Left lung (tissue), 10 donors: ENCODE results near the gene MATN4. TPM values are rescaled to one million over a fixed set of nuclear protein-coding genes. Genes with fewer than 3 reads are reported as not detected.
"Not testable (repeated sequence)": the region's sequence is repeated elsewhere in the genome, so short reads cannot be mapped to it uniquely, and the experiment has no call there.

Source experiments
- ATAC-seq: fragments of 200-7000 bp; cut with Tn5 transposase; one replicate; pipeline ENCODE4 v1.9.1; 2020; ENCODE audit warnings: moderate library complexity
- DNase-seq, 4 donors: peaks; one replicate each; pipeline ENCODE4 v3.0.0-alpha.2; 2013 to 2020
- H3K27ac ChIP-seq, 2 donors: fragments of 200-600 bp; sonication (generic) in 1 of 2; one replicate each; pipeline versions ENCODE4 v1.5.0 to v1.8.0; 2020 to 2021
- H3K27me3 ChIP-seq, 2 donors: fragments of 200-600 bp; sonication (generic) in 1 of 2; one replicate each; pipeline versions ENCODE4 v1.5.0 to v1.8.0; 2020 to 2021
- H3K36me3 ChIP-seq, 2 donors: fragments of 200-600 bp; sonication (generic) in 1 of 2; one replicate each; pipeline versions ENCODE4 v1.5.0 to v1.8.0; 2020 to 2021
- H3K4me1 ChIP-seq, 2 donors: fragments of 200-600 bp; one replicate each; pipeline ENCODE4 v1.8.0; 2021
- H3K4me3 ChIP-seq, 2 donors: fragments of 200-600 bp; sonication (generic) in 1 of 2; one replicate each; pipeline versions ENCODE4 v1.5.0 to v1.8.0; 2020 to 2021; ENCODE audit warnings: mild to moderate bottlenecking in 1 of 2
- H3K9me3 ChIP-seq, 2 donors: fragments of 200-600 bp; sonication (generic) in 1 of 2; one replicate each; pipeline versions ENCODE4 v1.5.0 to v1.8.0; 2020 to 2021
- intact Hi-C, 2 donors: fragments of 100-400 bp; cut with DNase I; formaldehyde crosslinking; loops; one replicate each; pipeline versions ENCODE4 v1.11.2 to v1.14.2; 2022
- polyA plus RNA-seq, 6 donors: library from polyadenylated mRNA; unstranded; fragments of 120-200 nt; gene quantifications; one replicate each; pipeline ENCODE4 v1.2.1, GENCODE V29; 2013; ENCODE audit not compliant: insufficient read length in 6 of 6
- total RNA-seq, 2 donors: library from RNA; stranded (reverse); fragmentation: NEBNext Ultra II Directional; extraction: Animal tissue kit (Norgen Biotek cat#: 25700); gene quantifications; one replicate each; pipeline ENCODE4 v1.2.1, GENCODE V29; 2021
- TF ChIP-seq, protein P1 (sequence below), 2 donors: fragments of 200-600 bp; sonication (generic) in 1 of 2; IDR thresholded peaks; one replicate each; pipeline versions ENCODE4 v1.5.0 to v1.8.0; 2021; ENCODE audit warnings: antibody characterized with exemption in 2 of 2
- donor health status: DM: no; HTN: yes; CAD: no.
- donor health status: DM: no; HTN: no; CAD: no.

The MATN4 gene
- total and polyA plus RNA-seq, 8 donors = 0.07 to 0.23 (median 0.13) TPM; not detected in 4

DNA sequence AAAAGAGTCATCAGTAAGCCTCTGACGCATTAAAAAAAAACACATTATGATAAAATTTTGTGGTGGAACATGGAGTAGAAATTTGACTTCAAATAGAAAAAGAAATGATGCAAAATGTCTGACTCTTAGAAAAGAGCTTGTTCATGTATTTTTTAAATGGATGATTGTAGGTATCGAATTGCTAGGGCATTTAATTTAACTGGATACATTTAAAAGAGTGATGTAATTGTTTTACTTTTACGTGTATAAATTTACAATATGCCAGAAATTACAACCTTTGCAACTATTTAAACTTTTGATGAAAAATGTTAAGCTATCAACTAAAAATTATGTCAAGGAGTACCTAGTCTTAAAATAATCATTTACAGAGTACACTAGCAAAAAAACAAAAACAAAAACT lies 44.6 kb upstream of the MATN4 start:
- intact Hi-C loops = no loop called here
- ATAC-seq (no peak), DNase-seq (no peak)
- Histone ChIP-seq H3K9me3 (no peaks in the 10 kb centered on the region), H3K36me3 (no peaks in the 10 kb centered on the region), H3K4me1 (peaks cover 4 to 21% of the 10 kb centered on the region in 2 donors), H3K4me3 (no peak overlapping the region), H3K27me3 (peaks cover 0 to 10% of the 10 kb centered on the region in 2 donors), H3K27ac (no peak overlapping the region)
- TF ChIP-seq, protein P1, sequence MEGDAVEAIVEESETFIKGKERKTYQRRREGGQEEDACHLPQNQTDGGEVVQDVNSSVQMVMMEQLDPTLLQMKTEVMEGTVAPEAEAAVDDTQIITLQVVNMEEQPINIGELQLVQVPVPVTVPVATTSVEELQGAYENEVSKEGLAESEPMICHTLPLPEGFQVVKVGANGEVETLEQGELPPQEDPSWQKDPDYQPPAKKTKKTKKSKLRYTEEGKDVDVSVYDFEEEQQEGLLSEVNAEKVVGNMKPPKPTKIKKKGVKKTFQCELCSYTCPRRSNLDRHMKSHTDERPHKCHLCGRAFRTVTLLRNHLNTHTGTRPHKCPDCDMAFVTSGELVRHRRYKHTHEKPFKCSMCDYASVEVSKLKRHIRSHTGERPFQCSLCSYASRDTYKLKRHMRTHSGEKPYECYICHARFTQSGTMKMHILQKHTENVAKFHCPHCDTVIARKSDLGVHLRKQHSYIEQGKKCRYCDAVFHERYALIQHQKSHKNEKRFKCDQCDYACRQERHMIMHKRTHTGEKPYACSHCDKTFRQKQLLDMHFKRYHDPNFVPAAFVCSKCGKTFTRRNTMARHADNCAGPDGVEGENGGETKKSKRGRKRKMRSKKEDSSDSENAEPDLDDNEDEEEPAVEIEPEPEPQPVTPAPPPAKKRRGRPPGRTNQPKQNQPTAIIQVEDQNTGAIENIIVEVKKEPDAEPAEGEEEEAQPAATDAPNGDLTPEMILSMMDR (IDR thresholded peaks at IDR 0.05) = no peak

DNA sequence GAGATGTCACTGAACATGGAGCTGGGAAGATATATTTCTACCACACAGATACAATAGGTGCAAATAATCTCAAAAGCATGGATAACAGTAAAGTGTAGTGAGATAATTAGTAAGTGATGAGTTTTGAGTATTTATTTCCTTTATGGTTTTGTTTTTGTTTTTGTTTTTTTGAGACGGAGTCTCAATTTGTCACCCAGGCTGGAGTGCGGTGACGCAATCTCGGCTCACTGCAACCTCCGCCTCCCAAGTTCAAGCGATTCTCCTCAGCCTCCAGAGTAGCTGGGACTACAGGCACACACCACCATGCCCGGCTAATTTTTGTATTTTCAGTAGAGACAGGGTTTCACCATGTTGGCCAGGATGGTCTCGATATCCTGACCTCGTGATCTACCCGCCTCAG lies 42.7 kb upstream of the MATN4 start:
- H3K4me3 ChIP-seq, intact Hi-C loops, H3K27ac ChIP-seq, H3K36me3 ChIP-seq, ATAC-seq, DNase-seq, H3K9me3 ChIP-seq: not testable (repeated sequence)
- peaks cover 2 to 33% of the 10 kb centered on the region in 2 donors for H3K4me1 ChIP-seq
- H3K27me3 ChIP-seq = peaks cover 0 to 12% of the 10 kb centered on the region in 2 donors

DNA sequence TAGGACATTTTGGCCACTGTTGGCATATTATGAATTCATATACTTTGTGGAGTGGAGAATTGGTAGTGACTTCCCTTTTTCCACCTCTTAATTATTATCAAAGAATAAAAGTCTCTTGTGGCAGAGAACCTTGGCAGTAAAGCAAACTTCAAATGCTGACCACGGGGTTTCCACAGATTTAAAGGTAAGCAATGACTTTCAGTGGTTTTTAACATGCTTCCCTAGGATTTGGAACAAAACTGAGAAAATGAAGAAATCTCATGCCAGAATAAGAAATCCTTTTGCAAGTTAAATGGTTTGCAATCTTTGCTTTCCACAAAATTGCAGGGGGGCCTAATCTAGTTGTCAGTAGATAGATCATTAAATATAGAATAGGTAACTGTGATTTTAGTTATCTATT lies 42.1 kb upstream of the MATN4 start:
- TF ChIP-seq, protein P1 (IDR thresholded peaks at IDR 0.05) = no peak
- no peak overlapping the region for H3K4me3 ChIP-seq
- DNase-seq = no peak
- peaks cover 8 to 38% of the 10 kb centered on the region in 2 donors for H3K4me1 ChIP-seq
- ATAC-seq = no peak
- intact Hi-C loops = no loop called here
- H3K27me3 ChIP-seq = peaks cover 0 to 12% of the 10 kb centered on the region in 2 donors
- no peaks in the 10 kb centered on the region for H3K36me3 ChIP-seq
- H3K9me3 ChIP-seq = no peaks in the 10 kb centered on the region
- no peak overlapping the region for H3K27ac ChIP-seq

DNA sequence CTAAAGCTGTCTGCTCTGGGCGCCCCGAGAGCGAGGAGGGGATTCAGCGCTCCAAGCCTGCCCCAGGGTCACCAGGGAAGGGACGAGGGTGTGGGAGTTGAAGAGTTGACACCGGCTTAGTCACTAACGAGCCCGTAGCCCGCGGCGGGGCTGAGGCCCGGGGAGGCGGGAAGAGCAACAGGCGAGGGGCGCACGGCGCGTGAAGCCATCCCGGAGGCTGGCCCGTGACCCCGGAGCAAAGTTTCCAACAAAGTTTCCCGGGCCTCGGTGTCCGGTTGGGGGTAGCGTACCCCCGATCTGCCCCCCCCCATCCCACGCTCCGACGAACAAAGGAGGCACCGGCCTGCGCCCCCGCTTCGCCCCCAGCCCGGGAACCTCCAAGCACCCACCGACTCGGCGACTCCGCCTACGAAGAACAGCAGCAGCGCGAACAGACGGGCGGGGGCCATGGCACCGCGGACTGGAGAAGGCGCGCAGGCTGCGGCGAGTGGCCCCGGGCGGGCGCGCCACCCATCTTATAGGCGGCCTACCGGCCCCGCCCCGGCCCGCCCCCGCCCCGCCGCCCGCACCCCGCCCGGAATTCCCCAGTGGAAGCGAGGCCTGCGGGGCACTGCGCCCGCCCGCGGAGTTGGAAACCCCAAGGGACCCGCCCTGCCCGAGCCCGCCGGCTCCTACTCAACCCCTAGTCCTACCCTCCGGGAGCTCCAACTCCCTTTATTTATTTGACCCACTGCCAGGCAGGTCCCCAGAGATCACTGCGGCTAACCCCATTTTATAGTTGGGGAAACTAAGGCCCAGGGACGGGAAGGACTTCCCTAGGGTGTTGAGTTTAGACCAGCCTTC lies 40.1 kb upstream of the MATN4 start, which contains the start of gene SDC4:
Gene SDC4, minus strand, starts transcription at position 489 of the 843 bp plus-strand sequence. Its CDS starts 40 bp downstream, at position 449.
- Histone ChIP-seq H3K4me1 (peaks cover 24 to 54% of the 10 kb centered on the region in 2 donors), H3K4me3 (peak within 1 kb of the TSS; percentile 63 to 66), H3K27ac (peak within 1 kb of the TSS; percentile 79 to 83), H3K9me3 (no peaks in the 10 kb centered on the region), H3K27me3 (peaks cover 0 to 12% of the 10 kb centered on the region in 2 donors), H3K36me3 (no peaks in the 10 kb centered on the region)
- TF ChIP-seq, protein P1 (IDR thresholded peaks at IDR 0.05) = no peak
- intact Hi-C loops = no loop called here
- peak; percentile 68 for ATAC-seq
- DNase-seq = peak in 3 of 4 donors; percentile 63 to 88 (median 64)

DNA sequence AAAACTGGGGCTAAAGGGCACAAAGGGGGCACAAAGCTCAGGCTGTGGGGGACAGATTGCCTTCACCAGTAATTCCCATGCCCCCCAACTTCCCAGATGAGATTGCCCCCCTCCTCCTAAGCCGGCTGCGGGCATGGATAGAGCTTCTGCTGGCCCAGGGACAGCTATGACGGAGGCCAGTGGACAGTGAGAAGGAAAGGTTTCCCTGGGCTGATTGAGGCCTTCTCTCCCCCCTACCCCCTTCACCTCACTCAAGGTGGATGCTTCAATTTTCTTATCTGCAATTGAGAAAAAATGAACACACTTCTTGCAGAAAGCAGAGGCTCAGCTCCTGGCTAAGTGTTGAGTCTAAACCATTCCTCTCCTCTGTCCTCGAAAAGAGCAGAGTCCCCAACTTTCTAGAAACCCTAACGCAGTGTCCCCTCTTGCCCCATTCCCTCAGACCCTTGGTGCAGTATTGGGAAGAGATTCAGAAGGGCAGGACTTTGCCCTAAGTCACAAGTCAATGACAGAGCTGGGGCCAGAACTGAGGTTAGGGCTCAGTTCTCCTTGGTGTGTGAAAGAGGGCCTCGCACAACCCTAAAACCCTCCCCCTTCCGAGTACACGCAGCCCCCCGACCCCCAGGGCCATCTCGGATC lies 39.3 kb upstream of the MATN4 start:
- DNase-seq = no peak
- peak overlapping the region; percentile 79 to 83 for H3K27ac ChIP-seq
- no peaks in the 10 kb centered on the region for H3K9me3 ChIP-seq
- H3K36me3 ChIP-seq = no peaks in the 10 kb centered on the region
- peak overlapping the region; percentile 63 to 66 for H3K4me3 ChIP-seq
- no peak for ATAC-seq
- H3K4me1 ChIP-seq = peaks cover 28 to 61% of the 10 kb centered on the region in 2 donors
- intact Hi-C loops = no loop called here
- peaks cover 0 to 12% of the 10 kb centered on the region in 2 donors for H3K27me3 ChIP-seq
- TF ChIP-seq, protein P1 (IDR thresholded peaks at IDR 0.05) = no peak
